ENCODE measurements around the gene IFITM5.

DNA sequence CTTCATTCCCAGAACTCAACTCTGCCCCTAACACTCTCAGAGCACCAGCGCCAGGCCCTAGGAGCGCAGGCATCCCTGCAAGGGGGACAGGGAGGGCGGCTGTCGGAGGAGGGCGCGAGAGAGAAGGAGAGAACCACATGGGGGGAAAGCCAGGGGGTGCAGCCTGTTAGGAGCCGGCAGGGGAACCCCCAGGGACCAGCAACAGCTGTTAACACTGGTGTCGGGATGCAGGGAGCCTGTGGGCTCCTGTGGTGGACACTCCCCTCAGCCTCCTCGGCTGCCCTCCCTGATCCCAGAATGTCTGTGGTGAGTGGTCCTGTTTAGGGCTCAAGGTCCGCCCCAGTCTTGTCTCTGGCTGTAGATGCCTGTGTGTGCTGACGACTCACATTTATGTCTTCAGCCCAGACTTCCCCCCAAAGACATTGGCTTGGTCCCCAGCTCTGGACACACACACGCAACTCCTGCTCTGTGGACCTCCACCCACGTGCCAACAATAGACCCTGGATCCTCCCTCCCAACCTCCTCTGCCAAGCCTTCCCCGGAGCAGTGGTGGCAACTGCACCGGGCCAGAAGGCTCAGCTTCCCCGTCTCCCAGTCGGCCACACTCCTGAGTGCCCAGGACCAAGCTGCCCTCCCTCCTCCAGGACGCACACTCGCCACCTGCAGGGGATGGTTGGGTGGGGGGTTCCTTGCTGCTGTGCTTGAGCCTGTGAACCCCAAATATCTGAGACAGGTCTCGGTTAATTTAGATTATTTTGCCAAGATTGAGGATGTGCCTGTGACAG is 817 bp upstream of the IFITM5 start:
- TF ChIP-seq, protein P1, sequence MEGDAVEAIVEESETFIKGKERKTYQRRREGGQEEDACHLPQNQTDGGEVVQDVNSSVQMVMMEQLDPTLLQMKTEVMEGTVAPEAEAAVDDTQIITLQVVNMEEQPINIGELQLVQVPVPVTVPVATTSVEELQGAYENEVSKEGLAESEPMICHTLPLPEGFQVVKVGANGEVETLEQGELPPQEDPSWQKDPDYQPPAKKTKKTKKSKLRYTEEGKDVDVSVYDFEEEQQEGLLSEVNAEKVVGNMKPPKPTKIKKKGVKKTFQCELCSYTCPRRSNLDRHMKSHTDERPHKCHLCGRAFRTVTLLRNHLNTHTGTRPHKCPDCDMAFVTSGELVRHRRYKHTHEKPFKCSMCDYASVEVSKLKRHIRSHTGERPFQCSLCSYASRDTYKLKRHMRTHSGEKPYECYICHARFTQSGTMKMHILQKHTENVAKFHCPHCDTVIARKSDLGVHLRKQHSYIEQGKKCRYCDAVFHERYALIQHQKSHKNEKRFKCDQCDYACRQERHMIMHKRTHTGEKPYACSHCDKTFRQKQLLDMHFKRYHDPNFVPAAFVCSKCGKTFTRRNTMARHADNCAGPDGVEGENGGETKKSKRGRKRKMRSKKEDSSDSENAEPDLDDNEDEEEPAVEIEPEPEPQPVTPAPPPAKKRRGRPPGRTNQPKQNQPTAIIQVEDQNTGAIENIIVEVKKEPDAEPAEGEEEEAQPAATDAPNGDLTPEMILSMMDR (IDR thresholded peaks at IDR 0.05): no peak
- TF ChIP-seq POLR2A (IDR thresholded peaks at IDR 0.05): no peak
- no peak for TF ChIP-seq EP300 (IDR thresholded peaks at IDR 0.05)

Measured in sigmoid colon (tissue), 4 donors.